Stimulated activated CD8-positive, alpha-beta memory T cell treated with anti-CD3 and anti-CD28 coated beads, Interleukin-12 subunit alpha, Interleukin-12 subunit beta, amount 100 ng/mL, for 24 hours (primary cell): Measurements from ENCODE around the gene SLC4A8.

Experiments used
- DNase-seq: peaks from one replicate; pipeline ENCODE4 v3.0.0-alpha.2; 2020; ENCODE audit errors: extremely low read depth

SLC4A8 gene

GRCh38 chr12:51395283-51396230, 29.1 kb upstream of the SLC4A8 start:
- no peak for DNase-seq

GRCh38 chr12:51397670-51398069, 27.0 kb upstream of the SLC4A8 start:
- no peak for DNase-seq

- DNase-seq = no peak
Measured at GRCh38 chr12:51399891-51400290, 24.7 kb upstream of the SLC4A8 start.

- DNase-seq = no peak
Measured at GRCh38 chr12:51401020-51401419, 23.6 kb upstream of the SLC4A8 start.

- no peak for DNase-seq
Measured at GRCh38 chr12:51401486-51401885, 23.1 kb upstream of the SLC4A8 start.

GRCh38 chr12:51401900-51402299, 22.7 kb upstream of the SLC4A8 start:
- no peak for DNase-seq

- no peak for DNase-seq
Measured at GRCh38 chr12:51403159-51403558, 21.5 kb upstream of the SLC4A8 start.

- DNase-seq = no peak
Measured at GRCh38 chr12:51403681-51404136, 20.9 kb upstream of the SLC4A8 start.

- no peak for DNase-seq
Measured at GRCh38 chr12:51404627-51405026, 20.0 kb upstream of the SLC4A8 start.

GRCh38 chr12:51405801-51406207, 18.8 kb upstream of the SLC4A8 start:
- DNase-seq = no peak

- DNase-seq = no peak
Measured at GRCh38 chr12:51406290-51406689, 18.3 kb upstream of the SLC4A8 start.

- no peak for DNase-seq
Measured at GRCh38 chr12:51406859-51407258, 17.8 kb upstream of the SLC4A8 start.

GRCh38 chr12:51407604-51408003, 17.0 kb upstream of the SLC4A8 start:
- DNase-seq = no peak

- no peak for DNase-seq
Measured at GRCh38 chr12:51409846-51410245, 14.8 kb upstream of the SLC4A8 start.

GRCh38 chr12:51413149-51413548, 11.5 kb upstream of the SLC4A8 start:
- DNase-seq = no peak

GRCh38 chr12:51413791-51414190, 10.8 kb upstream of the SLC4A8 start:
- no peak for DNase-seq

- no peak for DNase-seq
Measured at GRCh38 chr12:51415931-51416330, 8.7 kb upstream of the SLC4A8 start.

GRCh38 chr12:51417826-51418225, 6.8 kb upstream of the SLC4A8 start:
- no peak for DNase-seq

- DNase-seq = no peak
Measured at GRCh38 chr12:51419425-51420193, 5.0 kb upstream of the SLC4A8 start.

- no peak for DNase-seq
Measured at GRCh38 chr12:51421266-51421884, 3.3 kb upstream of the SLC4A8 start.

GRCh38 chr12:51424094-51424661, 453 bp upstream of the SLC4A8 start:
- DNase-seq = no peak

GRCh38 chr12:51428256-51428655, 3.6 kb downstream of the SLC4A8 start:
- DNase-seq = no peak
